Osteoblast (primary cell): Measurements from ENCODE around the gene PHF14. TPM values are rescaled to one million over a fixed set of nuclear protein-coding genes. Genes with fewer than 3 reads are reported as not detected.

ENCODE experiments used
- DNase-seq: peaks from one replicate; pipeline ENCODE4 v3.0.0; 2011; ENCODE audit warnings: low spot score, mixed read lengths; ENCODE audit not compliant: insufficient read length; ENCODE audit errors: missing footprints
- H2AFZ ChIP-seq: 2 replicates; pipeline ENCODE4 v1.6.0; 2011; ENCODE audit warnings: mild to moderate bottlenecking, low read length
- H3K27ac ChIP-seq: 2 replicates; pipeline ENCODE4 v1.5.1; 2011; ENCODE audit warnings: mild to moderate bottlenecking, low read depth, low read length, moderate library complexity
- H3K27me3 ChIP-seq: 2 replicates; pipeline ENCODE4 v1.6.0; 2012; ENCODE audit warnings: mild to moderate bottlenecking, control low read depth, inconsistent platforms, low read length, moderate library complexity; ENCODE audit not compliant: insufficient read depth
- H3K36me3 ChIP-seq: 2 replicates; pipeline ENCODE4 v1.5.1; 2011; ENCODE audit warnings: mild to moderate bottlenecking, low read length, control low read depth, moderate library complexity; ENCODE audit not compliant: insufficient read depth
- H3K4me1 ChIP-seq: 2 replicates; pipeline ENCODE4 v1.5.1; 2011; ENCODE audit warnings: mild to moderate bottlenecking, low read length, control low read depth, moderate library complexity; ENCODE audit not compliant: insufficient read depth
- H3K4me2 ChIP-seq: 2 replicates; pipeline ENCODE4 v1.6.0; 2011; ENCODE audit warnings: mild to moderate bottlenecking, low read length; ENCODE audit not compliant: insufficient read depth
- H3K4me3 ChIP-seq: fragments of 200-600 bp; sonication (generic); 3 replicates; pipeline ENCODE4 v1.5.1; 2012; ENCODE audit warnings: mild to moderate bottlenecking, low read length, inconsistent platforms; ENCODE audit not compliant: insufficient read depth
- H3K79me2 ChIP-seq: 2 replicates; pipeline ENCODE4 v1.6.0; 2012; ENCODE audit warnings: mild to moderate bottlenecking, low read length, control low read depth, inconsistent platforms; ENCODE audit not compliant: insufficient read depth
- H3K9me3 ChIP-seq: 2 replicates; pipeline ENCODE4 v1.5.1; 2011; ENCODE audit warnings: low read depth, low read length, control low read depth
- H4K20me1 ChIP-seq: 2 replicates; pipeline ENCODE4 v1.6.0; 2012; ENCODE audit warnings: mild to moderate bottlenecking, low read length, control low read depth; ENCODE audit not compliant: insufficient read depth
- CTCF ChIP-seq: IDR thresholded peaks from 2 replicates; pipeline ENCODE4 v1.5.1; 2011; ENCODE audit warnings: mild to moderate bottlenecking, low read depth, low read length, moderate library complexity; ENCODE audit errors: extremely low read depth
- total RNA-seq: library from RNA; depleted of rRNA; stranded (reverse); fragments of >200 nt; gene quantifications from 2 replicates; pipeline ENCODE4 v1.2.3, GENCODE V29; 2012

Gene PHF14
- total RNA-seq, 1 donor = 36.9 TPM

GRCh38 chr7:11069591-11069990 is 95.9 kb downstream of the PHF14 start:
- H3K4me1 ChIP-seq = no peaks in the 10 kb centered on the region
- H2AFZ ChIP-seq = no peak overlapping the region
- H3K4me2 ChIP-seq = no peak overlapping the region
- no peak for TF ChIP-seq CTCF
- no peaks in the 10 kb centered on the region for H3K27me3 ChIP-seq
- DNase-seq = no peak
- H3K79me2 ChIP-seq = no peaks in the 10 kb centered on the region
- no peaks in the 10 kb centered on the region for H3K9me3 ChIP-seq
- no peak overlapping the region for H3K27ac ChIP-seq
- H3K4me3 ChIP-seq = no peak overlapping the region
- H3K36me3 ChIP-seq = no peaks in the 10 kb centered on the region
- H4K20me1 ChIP-seq = no peaks in the 10 kb centered on the region

- no peak overlapping the region for H3K27ac ChIP-seq
- no peaks in the 10 kb centered on the region for H3K4me1 ChIP-seq
- H3K4me3 ChIP-seq = no peak overlapping the region
- H3K27me3 ChIP-seq = no peaks in the 10 kb centered on the region
- peak; percentile 60 for DNase-seq
- H3K79me2 ChIP-seq = no peaks in the 10 kb centered on the region
- no peak overlapping the region for H2AFZ ChIP-seq
- no peak overlapping the region for H3K4me2 ChIP-seq
- H4K20me1 ChIP-seq = no peaks in the 10 kb centered on the region
- TF ChIP-seq CTCF = no peak
- no peaks in the 10 kb centered on the region for H3K36me3 ChIP-seq
- no peaks in the 10 kb centered on the region for H3K9me3 ChIP-seq
Measured at GRCh38 chr7:11077816-11078215, 104.1 kb downstream of the PHF14 start.

- no peaks in the 10 kb centered on the region for H3K79me2 ChIP-seq
- no peak overlapping the region for H2AFZ ChIP-seq
- no peak overlapping the region for H3K4me3 ChIP-seq
- H3K36me3 ChIP-seq = no peaks in the 10 kb centered on the region
- TF ChIP-seq CTCF = no peak
- no peaks in the 10 kb centered on the region for H3K27me3 ChIP-seq
- H3K4me2 ChIP-seq = no peak overlapping the region
- no peaks in the 10 kb centered on the region for H4K20me1 ChIP-seq
- no peak for DNase-seq
- no peaks in the 10 kb centered on the region for H3K9me3 ChIP-seq
- no peaks in the 10 kb centered on the region for H3K4me1 ChIP-seq
- H3K27ac ChIP-seq = no peak overlapping the region
Measured at GRCh38 chr7:11078247-11078834, 104.7 kb downstream of the PHF14 start.

- Histone ChIP-seq H2AFZ (no peak overlapping the region), H3K4me3 (no peak overlapping the region), H3K36me3 (no peaks in the 10 kb centered on the region), H3K27ac (no peak overlapping the region), H3K4me2 (no peak overlapping the region), H3K9me3 (no peaks in the 10 kb centered on the region), H3K79me2 (no peaks in the 10 kb centered on the region), H4K20me1 (no peaks in the 10 kb centered on the region), H3K4me1 (no peaks in the 10 kb centered on the region), H3K27me3 (no peaks in the 10 kb centered on the region)
- DNase-seq = no peak
- no peak for TF ChIP-seq CTCF
Measured at GRCh38 chr7:11079907-11080306, 106.2 kb downstream of the PHF14 start.
